H9 (cell line): ENCODE measurements around the gene DLG5. TPM values are rescaled to one million over a fixed set of nuclear protein-coding genes. Genes with fewer than 3 reads are reported as not detected.

Source experiments
- DNase-seq: peaks from one replicate; pipeline ENCODE4 v3.0.0-alpha.2; 2017
- H2AFZ ChIP-seq: one replicate; pipeline ENCODE4 v1.6.1; 2013; ENCODE audit warnings: mild to moderate bottlenecking, low read length, control low read depth, moderate library complexity
- H2AK5ac ChIP-seq: 2 replicates; pipeline ENCODE4 v1.6.1; 2013; ENCODE audit warnings: low read length, control low read depth, mixed read lengths; ENCODE audit not compliant: insufficient read length
- H2BK120ac ChIP-seq: one replicate; pipeline ENCODE4 v1.6.1; 2013; ENCODE audit warnings: low read depth, mild to moderate bottlenecking, low read length, control low read depth, inconsistent platforms; ENCODE audit not compliant: poor library complexity, severe bottlenecking
- H2BK12ac ChIP-seq: 2 replicates; pipeline ENCODE4 v1.6.1; 2013; ENCODE audit warnings: low read length, control low read depth, mixed read lengths, low read depth; ENCODE audit not compliant: insufficient read length
- H2BK15ac ChIP-seq: 2 replicates; pipeline ENCODE4 v1.6.1; 2013; ENCODE audit warnings: low read depth, low read length, control low read depth
- H2BK20ac ChIP-seq: one replicate; pipeline ENCODE4 v1.6.1; 2013; ENCODE audit warnings: low read depth, mild to moderate bottlenecking, low read length, control low read depth, inconsistent platforms; ENCODE audit not compliant: poor library complexity, severe bottlenecking
- H2BK5ac ChIP-seq: 2 replicates; pipeline ENCODE4 v1.6.1; 2013; ENCODE audit warnings: low read length, control low read depth, mixed read lengths; ENCODE audit not compliant: insufficient read length
- H3K14ac ChIP-seq: 2 replicates; pipeline ENCODE4 v1.6.1; 2013; ENCODE audit warnings: low read length, control low read depth; ENCODE audit not compliant: insufficient read depth
- H3K18ac ChIP-seq: 2 replicates; pipeline ENCODE4 v1.6.1; 2013; ENCODE audit warnings: low read depth, mild to moderate bottlenecking, mixed read lengths, low read length, control low read depth; ENCODE audit not compliant: insufficient read length
- H3K23ac ChIP-seq: 2 replicates; pipeline ENCODE4 v1.6.1; 2013; ENCODE audit warnings: low read length, control low read depth, mixed read lengths, low read depth; ENCODE audit not compliant: insufficient read length
- H3K23me2 ChIP-seq: 2 replicates; pipeline ENCODE4 v1.6.1; 2013; ENCODE audit warnings: low read depth, mild to moderate bottlenecking, mixed read lengths, low read length, control low read depth; ENCODE audit not compliant: insufficient read length, poor library complexity, severe bottlenecking
- H3K27ac ChIP-seq: 2 replicates; pipeline ENCODE4 v1.5.1; 2013; ENCODE audit warnings: low read length, control low read depth, mixed read lengths, low read depth; ENCODE audit not compliant: insufficient read length
- H3K27me3 ChIP-seq: 2 replicates; pipeline ENCODE4 v1.6.1; 2013; ENCODE audit warnings: low read length, control low read depth, inconsistent platforms; ENCODE audit not compliant: insufficient read depth
- H3K4ac ChIP-seq: 2 replicates; pipeline ENCODE4 v1.6.1; 2013; ENCODE audit warnings: low read depth, mild to moderate bottlenecking, control low read depth, inconsistent platforms, low read length, moderate library complexity
- H3K4me1 ChIP-seq: 2 replicates; pipeline ENCODE4 v1.6.1; 2013; ENCODE audit warnings: low read length, control low read depth, inconsistent platforms; ENCODE audit not compliant: insufficient read depth
- H3K4me2 ChIP-seq: 2 replicates; pipeline ENCODE4 v1.6.1; 2013; ENCODE audit warnings: low read length, control low read depth, mixed read lengths; ENCODE audit not compliant: insufficient read length, insufficient read depth
- H3K56ac ChIP-seq: 2 replicates; pipeline ENCODE4 v1.6.1; 2013; ENCODE audit warnings: low read depth, mild to moderate bottlenecking, mixed read lengths, low read length, control low read depth; ENCODE audit not compliant: insufficient read length
- H3K79me1 ChIP-seq: 2 replicates; pipeline ENCODE4 v1.6.1; 2013; ENCODE audit warnings: low read depth, mild to moderate bottlenecking, moderate library complexity, low read length, control low read depth, inconsistent platforms; ENCODE audit not compliant: insufficient read depth, poor library complexity, severe bottlenecking
- H3K79me2 ChIP-seq: 2 replicates; pipeline ENCODE4 v1.6.1; 2013; ENCODE audit warnings: low read length, control low read depth, inconsistent platforms; ENCODE audit not compliant: insufficient read depth
- H3K9ac ChIP-seq: 2 replicates; pipeline ENCODE4 v1.6.1; 2013; ENCODE audit warnings: low read length, control low read depth, mixed read lengths; ENCODE audit not compliant: insufficient read length; ENCODE audit errors: extremely low read depth
- H3K9me3 ChIP-seq: one replicate; pipeline ENCODE4 v1.6.1; 2013; ENCODE audit warnings: low read depth, low read length, inconsistent platforms; ENCODE audit not compliant: control insufficient read depth
- H3T11ph ChIP-seq: one replicate; pipeline ENCODE4 v1.6.1; 2013; ENCODE audit warnings: mild to moderate bottlenecking, low read length, control low read depth, inconsistent platforms
- H4K20me1 ChIP-seq: one replicate; pipeline ENCODE4 v1.6.1; 2013; ENCODE audit not compliant: control insufficient read depth, insufficient read length, insufficient read depth
- H4K5ac ChIP-seq: 2 replicates; pipeline ENCODE4 v1.6.1; 2013; ENCODE audit warnings: low read depth, mild to moderate bottlenecking, mixed read lengths, low read length, control low read depth; ENCODE audit not compliant: insufficient read length
- H4K8ac ChIP-seq: replicated peaks from 2 replicates; pipeline ENCODE4 v1.6.1; 2013; ENCODE audit warnings: low read length, control low read depth, mixed read lengths, low read depth; ENCODE audit not compliant: insufficient read length
- H4K91ac ChIP-seq: 2 replicates; pipeline ENCODE4 v1.6.1; 2013; ENCODE audit warnings: low read depth, mild to moderate bottlenecking, moderate library complexity, mixed read lengths, low read length, control low read depth; ENCODE audit not compliant: insufficient read length
- H3K27ac Mint-ChIP-seq, 3 experiments: 2 replicates in 2 of 3; 3 replicates in 1 of 3; pipeline ENCODE4 v1.8.0; 2020 to 2021; ENCODE audit warnings: mixed read lengths in 3 of 3, mild to moderate bottlenecking in 1 of 3, moderate library complexity in 1 of 3
- H3K27me3 Mint-ChIP-seq: 2 replicates; pipeline ENCODE4 v1.8.0; 2021; ENCODE audit warnings: low read depth, mild to moderate bottlenecking, moderate library complexity, mixed read lengths
- H3K36me3 Mint-ChIP-seq, 3 experiments: 2 replicates in 2 of 3; 3 replicates in 1 of 3; pipeline ENCODE4 v1.8.0; 2020 to 2021; ENCODE audit warnings: low read depth in 3 of 3, mixed read lengths in 3 of 3; ENCODE audit not compliant: insufficient read depth in 1 of 3
- H3K4me1 Mint-ChIP-seq, 2 experiments: 2 replicates each; pipeline ENCODE4 v1.8.0; 2020; ENCODE audit warnings: mixed read lengths in 2 of 2
- H3K4me3 Mint-ChIP-seq, 2 experiments: 2 replicates in 1 of 2; 3 replicates in 1 of 2; pipeline ENCODE4 v1.8.0; 2020 to 2021; ENCODE audit warnings: mild to moderate bottlenecking in 2 of 2, mixed read lengths in 2 of 2, moderate library complexity in 1 of 2
- H3K9me3 Mint-ChIP-seq, 2 experiments: 2 replicates in 1 of 2; 3 replicates in 1 of 2; pipeline ENCODE4 v1.8.0; 2020; ENCODE audit warnings: mild to moderate bottlenecking in 2 of 2, mixed read lengths in 2 of 2, moderate library complexity in 1 of 2
- CTCF ChIP-seq: fragments of 200-600 bp; sonication (generic); conservative IDR thresholded peaks from 3 replicates; pipeline ENCODE4 v1.8.0; 2021; ENCODE audit warnings: antibody characterized with exemption, mild to moderate bottlenecking
- WGBS: extraction: QIAGEN DNeasy Blood & Tissue Kit; methylation state at CpG from one replicate; pipeline ENCODE4 v1.1.7; 2013; ENCODE audit warnings: missing lambda C conversion rate, low lambda C conversion rate, mixed read lengths; ENCODE audit not compliant: insufficient read length; ENCODE audit errors: extremely low coverage; 5-methylcytosine and 5-hydroxymethylcytosine counted together
- total RNA-seq: library from RNA; stranded (reverse); gene quantifications from 2 replicates; pipeline ENCODE4 v1.2.1, GENCODE V29; 2021

The DLG5 gene
- total RNA-seq, 1 experiment from 2014 or later: 67.4 TPM

GRCh38 chr10:77877441-77878344 lies 48.9 kb downstream of the DLG5 start:
- Histone ChIP-seq H3K27ac (peak overlapping the region; percentile 68), H2AK5ac (no peak overlapping the region), H3K4me2 (peak overlapping the region; percentile 11), H3K9me3 (no peaks in the 10 kb centered on the region), H3K4ac (no peak overlapping the region), H4K5ac (no peak overlapping the region), H2BK20ac (no peak overlapping the region), H2BK5ac (no peak overlapping the region), H4K20me1 (no peaks in the 10 kb centered on the region), H3K79me1 (peaks cover 2% of the 10 kb centered on the region), H3K4me1 (peaks cover 24% of the 10 kb centered on the region; the same call in 1 of the 2 replicates), H3K18ac (no peak overlapping the region), H3T11ph (no peak overlapping the region), H4K8ac (no peak overlapping the region), H3K56ac (no peak overlapping the region), H3K27me3 (no peaks in the 10 kb centered on the region), H3K79me2 (peaks cover 6% of the 10 kb centered on the region; the same call in 1 of the 2 replicates), H4K91ac (no peak overlapping the region), H3K14ac (no peak overlapping the region), H2BK120ac (no peak overlapping the region), H3K23me2 (no peaks in the 10 kb centered on the region), H3K9ac (no peak overlapping the region), H2BK12ac (no peak overlapping the region), H2BK15ac (no peak overlapping the region), H3K23ac (no peak overlapping the region), H2AFZ (no peak overlapping the region)
- H3K27me3 Mint-ChIP-seq: no peaks in the 10 kb centered on the region
- peaks cover 70 to 82% of the 10 kb centered on the region in 2 experiments for H3K4me1 Mint-ChIP-seq
- peaks cover 4 to 23% (median 7%) of the 10 kb centered on the region in 3 experiments; a peak in 5 of 7 replicates for H3K36me3 Mint-ChIP-seq
- peak overlapping the region; percentile 27 to 59 for H3K4me3 Mint-ChIP-seq
- TF ChIP-seq CTCF: peak; percentile 15; the same call in 1 of the 3 replicates
- peak; percentile 93 for DNase-seq
- no CpG with 5 or more reads among the region's 16 CpGs for WGBS
- peak overlapping the region; percentile 93 to 97 (median 93) for H3K27ac Mint-ChIP-seq
- H3K9me3 Mint-ChIP-seq: no peaks in the 10 kb centered on the region
